Effector memory CD8-positive, alpha-beta T cell (primary cell): ENCODE results near the gene PPP1R7.
A peak's percentile ranks its signal among the peaks of the same experiment; 100 is the strongest.
"Not testable (repeated sequence)": the region's sequence is repeated elsewhere in the genome, so short reads cannot be mapped to it uniquely, and the experiment has no call there.

Source experiments
- ATAC-seq: fragments of 150-1000 bp; cut with Tn5 transposase; replicated peaks from 2 replicates; pipeline ENCODE4 v1.10.0; 2021; ENCODE audit warnings: mild to moderate bottlenecking, moderate library complexity
- DNase-seq, 3 experiments: peaks; one replicate each; pipeline ENCODE4 v3.0.0; 2021
- H3K27ac Mint-ChIP-seq, 2 donors: one replicate each; pipeline ENCODE4 v1.8.0; 2022; ENCODE audit warnings: mild to moderate bottlenecking in 2 of 2, mixed read lengths in 2 of 2, moderate library complexity in 2 of 2
- H3K27me3 Mint-ChIP-seq, 2 donors: one replicate each; pipeline ENCODE4 v1.8.0; 2022; ENCODE audit warnings: mixed read lengths in 2 of 2
- H3K36me3 Mint-ChIP-seq: one replicate; pipeline ENCODE4 v1.8.0; 2022; ENCODE audit warnings: mild to moderate bottlenecking, moderate library complexity, mixed read lengths; ENCODE audit not compliant: insufficient read depth
- H3K4me1 Mint-ChIP-seq, 2 donors: one replicate each; pipeline ENCODE4 v1.8.0; 2022; ENCODE audit warnings: low read depth in 2 of 2, mixed read lengths in 2 of 2
- H3K4me3 Mint-ChIP-seq, 2 donors: one replicate each; pipeline ENCODE4 v1.8.0; 2022; ENCODE audit warnings: mild to moderate bottlenecking in 2 of 2, mixed read lengths in 2 of 2, moderate library complexity in 2 of 2
- H3K9me3 Mint-ChIP-seq, 2 donors: one replicate each; pipeline ENCODE4 v1.8.0; 2022; ENCODE audit warnings: mixed read lengths in 2 of 2
- total RNA-seq, 9 experiments: gene quantifications; one replicate each; lab custom pipeline; 2026; lab: John Stamatoyannopoulos, UW

PPP1R7 gene, protein sequence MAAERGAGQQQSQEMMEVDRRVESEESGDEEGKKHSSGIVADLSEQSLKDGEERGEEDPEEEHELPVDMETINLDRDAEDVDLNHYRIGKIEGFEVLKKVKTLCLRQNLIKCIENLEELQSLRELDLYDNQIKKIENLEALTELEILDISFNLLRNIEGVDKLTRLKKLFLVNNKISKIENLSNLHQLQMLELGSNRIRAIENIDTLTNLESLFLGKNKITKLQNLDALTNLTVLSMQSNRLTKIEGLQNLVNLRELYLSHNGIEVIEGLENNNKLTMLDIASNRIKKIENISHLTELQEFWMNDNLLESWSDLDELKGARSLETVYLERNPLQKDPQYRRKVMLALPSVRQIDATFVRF
- total RNA-seq, result 41.2 to 89.8 (median 57.2) reads per million in 9 experiments

DNA sequence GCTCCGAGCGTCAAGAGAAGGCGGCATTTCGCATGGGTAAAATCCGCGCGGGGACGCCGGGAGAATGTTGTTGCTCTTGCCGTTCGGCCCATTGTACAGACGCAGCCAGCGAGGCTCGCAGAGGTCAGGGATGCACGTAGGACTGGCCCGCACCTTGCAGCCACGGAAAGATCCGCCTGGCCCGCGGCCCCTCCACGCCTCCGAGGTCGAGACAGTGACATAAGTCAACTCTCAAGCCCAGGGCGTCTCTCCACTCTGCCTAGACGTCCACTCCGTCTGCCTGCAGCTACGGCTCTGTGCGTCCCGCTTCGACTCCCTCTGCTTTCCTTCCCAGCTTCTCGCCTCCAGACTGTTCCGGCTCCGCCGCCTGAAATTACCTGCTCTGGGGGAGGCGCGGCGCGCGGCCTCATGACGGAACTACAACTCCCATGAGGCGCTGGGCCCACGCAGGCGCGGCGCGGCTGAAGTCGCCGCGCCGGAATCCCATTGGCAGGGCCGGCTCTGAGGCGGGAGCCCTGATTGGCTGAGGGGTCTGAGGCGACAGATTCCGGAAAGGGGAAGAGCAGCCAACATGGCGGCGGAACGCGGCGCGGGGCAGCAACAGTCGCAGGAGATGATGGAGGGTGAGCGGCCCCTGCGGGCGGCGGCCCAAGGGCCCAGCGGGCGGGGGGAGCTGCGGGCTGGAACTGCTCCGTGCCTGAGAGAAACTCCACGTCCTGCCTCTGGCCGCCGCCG is at the start of gene PPP1R7:
TSS of gene PPP1R7 (plus strand) at position 543 of the 735 bp plus-strand sequence. CDS start at position 572, 29 bp downstream.
- H3K9me3 Mint-ChIP-seq, result no peaks in the 10 kb centered on the region
- peak within 1 kb of the TSS; percentile 95 to 96 for H3K4me3 Mint-ChIP-seq
- no peaks in the 10 kb centered on the region for H3K27me3 Mint-ChIP-seq
- DNase-seq (peak; percentile 87 to 89 (median 89)), ATAC-seq (peak; percentile 78)
- H3K36me3 Mint-ChIP-seq, result peaks cover 21% of the 10 kb centered on the region
- H3K4me1 Mint-ChIP-seq, result peaks cover 30 to 42% of the 10 kb centered on the region in 2 donors
- peak within 1 kb of the TSS; percentile 90 to 95 for H3K27ac Mint-ChIP-seq

DNA sequence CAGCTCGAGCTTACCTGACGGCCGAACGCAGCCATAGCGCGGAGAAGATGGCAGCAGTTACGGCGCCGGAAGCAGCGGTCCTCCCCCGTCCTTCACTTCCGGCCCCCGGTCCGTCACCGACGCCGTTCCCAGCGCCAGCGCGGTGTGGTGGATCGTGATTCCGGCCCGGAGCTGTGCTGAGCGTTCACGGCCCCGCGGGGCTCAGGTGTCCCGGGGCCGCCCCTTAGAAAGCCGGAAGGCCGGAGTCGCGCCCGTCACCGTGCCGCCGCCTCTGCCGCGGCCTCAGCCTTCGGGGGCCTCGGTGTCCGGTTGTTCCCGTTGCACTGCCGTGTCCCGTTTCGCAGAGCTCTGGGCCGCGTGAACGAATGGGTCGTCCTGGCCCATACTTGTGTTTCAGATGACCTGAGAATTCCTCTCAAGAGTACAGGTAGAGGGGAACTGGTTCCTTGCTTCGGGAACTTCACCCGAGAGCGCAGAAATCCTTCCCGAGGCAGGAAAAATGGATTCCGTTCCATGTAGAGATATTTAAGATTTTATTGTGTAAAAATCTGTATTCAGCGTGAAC is 47.9 kb upstream of the PPP1R7 start, which contains the start of gene MTERF4:
TSS of gene MTERF4 (minus strand) at position 49 of the 565 bp plus-strand sequence. CDS start at position 35, 14 bp downstream.
- no peaks in the 10 kb centered on the region for H3K9me3 Mint-ChIP-seq
- DNase-seq (peak; percentile 82 to 85 (median 83)), ATAC-seq (peak; percentile 96)
- H3K27ac Mint-ChIP-seq, result peak within 1 kb of the TSS; percentile 95 to 96
- H3K4me1 Mint-ChIP-seq, result peaks cover 27 to 28% of the 10 kb centered on the region in 2 donors
- peaks cover 30% of the 10 kb centered on the region for H3K36me3 Mint-ChIP-seq
- peak within 1 kb of the TSS; percentile 93 to 94 for H3K4me3 Mint-ChIP-seq
- no peaks in the 10 kb centered on the region for H3K27me3 Mint-ChIP-seq

DNA sequence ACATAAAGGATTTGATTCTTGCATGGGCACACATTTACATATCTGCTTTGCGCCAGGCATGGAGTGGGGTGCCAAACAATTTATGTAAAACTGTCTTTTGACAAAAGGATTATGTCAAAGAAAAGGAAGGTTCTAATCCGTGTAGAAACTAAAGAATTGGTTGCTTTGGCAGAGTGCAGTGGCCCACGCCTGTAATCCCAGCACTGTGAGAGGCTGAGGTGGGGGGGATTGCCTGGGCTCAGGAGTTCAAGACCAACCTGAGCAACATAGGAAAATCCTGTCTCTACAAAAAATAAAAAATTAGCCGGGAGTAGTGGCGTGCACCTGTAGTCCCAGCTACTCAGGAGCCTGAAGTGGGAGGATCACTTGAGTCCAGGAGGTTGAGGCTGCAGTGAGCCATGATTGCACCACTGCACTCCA is 47.1 kb upstream of the PPP1R7 start:
- Mint-ChIP-seq H3K9me3 (no peaks in the 10 kb centered on the region), H3K27ac (peak overlapping the region; percentile 95 to 96), H3K4me3 (peak overlapping the region; percentile 93 to 94), H3K27me3 (no peaks in the 10 kb centered on the region), H3K4me1 (peaks cover 25 to 30% of the 10 kb centered on the region in 2 donors), H3K36me3 (peaks cover 29% of the 10 kb centered on the region)
- no peak for DNase-seq
- ATAC-seq, result no peak

DNA sequence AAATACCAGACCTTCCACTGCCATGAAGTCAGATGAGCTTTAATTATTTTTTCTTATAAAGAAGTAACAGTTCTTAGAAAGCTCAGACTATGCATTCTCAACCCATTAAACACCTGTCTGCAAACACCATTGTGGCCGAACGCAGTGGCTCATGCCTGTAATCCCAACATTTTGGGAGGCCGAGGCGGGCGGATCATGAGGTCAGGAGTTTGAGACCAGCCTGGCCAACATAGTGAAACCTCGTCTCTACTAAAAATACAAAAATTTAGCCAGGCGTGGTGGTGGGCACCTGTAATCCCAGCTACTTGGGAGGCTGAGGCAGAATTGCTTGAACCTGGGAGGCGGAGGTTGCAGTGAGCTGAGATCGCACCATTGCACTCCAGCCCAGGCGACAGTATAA is 45.7 kb upstream of the PPP1R7 start:
- DNase-seq, H3K27me3 Mint-ChIP-seq, H3K9me3 Mint-ChIP-seq, ATAC-seq, H3K27ac Mint-ChIP-seq, H3K4me3 Mint-ChIP-seq: not testable (repeated sequence)
- peaks cover 22% of the 10 kb centered on the region for H3K36me3 Mint-ChIP-seq
- H3K4me1 Mint-ChIP-seq, result peaks cover 27 to 37% of the 10 kb centered on the region in 2 donors

DNA sequence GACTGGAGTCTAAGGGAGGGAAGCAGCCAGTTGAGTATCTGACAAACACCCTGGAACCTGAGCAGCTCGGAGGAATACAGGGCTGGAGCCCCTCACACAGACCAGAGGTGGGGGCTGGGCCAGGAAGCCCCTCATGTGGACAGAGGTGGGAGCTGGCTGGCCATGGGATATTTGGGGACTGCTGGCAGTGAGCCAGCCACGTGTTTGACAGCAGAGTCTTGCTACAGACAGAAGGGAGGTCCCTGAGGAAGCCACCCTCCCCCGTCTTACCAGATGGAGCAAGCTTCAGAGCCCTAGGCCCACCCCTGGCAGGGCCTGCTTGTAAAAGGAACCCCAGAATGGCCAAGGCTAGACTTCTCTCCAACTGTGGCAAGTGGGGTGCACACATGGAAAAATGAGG is 44.6 kb upstream of the PPP1R7 start:
- Mint-ChIP-seq H3K4me3 (no peak overlapping the region), H3K27ac (no peak overlapping the region), H3K27me3 (no peaks in the 10 kb centered on the region), H3K9me3 (no peaks in the 10 kb centered on the region), H3K36me3 (peaks cover 20% of the 10 kb centered on the region), H3K4me1 (peaks cover 25 to 40% of the 10 kb centered on the region in 2 donors)
- DNase-seq, result no peak
- ATAC-seq, result no peak

DNA sequence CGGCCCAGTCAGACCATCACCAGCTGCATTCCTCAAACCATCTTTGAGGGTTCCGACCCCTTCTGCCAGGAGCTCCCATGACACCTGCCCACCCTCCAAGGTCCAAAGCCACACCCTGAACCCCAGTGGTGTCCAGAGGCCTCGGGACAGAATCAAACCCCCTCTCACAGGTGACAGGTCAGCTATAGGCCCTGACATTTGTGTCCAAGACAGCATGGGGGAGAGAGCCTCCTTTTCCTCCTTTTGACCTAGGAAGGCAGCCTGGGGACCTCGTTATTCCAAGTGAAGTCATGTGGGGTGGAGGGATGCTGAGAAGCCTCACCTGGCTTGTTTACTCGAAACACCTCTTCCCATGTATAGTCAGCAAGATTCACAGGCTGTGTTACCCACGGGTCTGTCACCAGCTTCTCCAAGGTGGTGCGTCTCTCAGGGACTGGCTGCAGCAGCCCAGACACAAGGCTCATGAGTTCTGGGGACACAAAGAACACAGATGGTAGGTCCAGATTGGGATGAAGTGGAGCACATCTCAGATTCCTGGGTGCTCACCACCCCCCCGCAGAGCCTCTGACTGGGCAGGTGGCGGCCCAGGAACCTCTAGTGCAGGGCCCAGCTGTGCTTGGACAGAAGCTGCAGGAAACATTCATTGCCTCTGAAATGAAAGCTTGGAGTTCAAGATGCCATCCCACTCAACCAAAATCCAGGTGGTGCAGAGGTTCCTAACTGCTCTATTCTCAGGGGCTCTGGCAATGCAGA is 43.1 kb upstream of the PPP1R7 start:
- H3K4me3 Mint-ChIP-seq, result no peak overlapping the region
- no peaks in the 10 kb centered on the region for H3K9me3 Mint-ChIP-seq
- ATAC-seq (no peak), DNase-seq (no peak)
- H3K4me1 Mint-ChIP-seq, result peaks cover 20 to 40% of the 10 kb centered on the region in 2 donors
- peaks cover 16% of the 10 kb centered on the region for H3K36me3 Mint-ChIP-seq
- no peaks in the 10 kb centered on the region for H3K27me3 Mint-ChIP-seq
- peak overlapping the region in 1 of 2 donors; percentile 95 for H3K27ac Mint-ChIP-seq

DNA sequence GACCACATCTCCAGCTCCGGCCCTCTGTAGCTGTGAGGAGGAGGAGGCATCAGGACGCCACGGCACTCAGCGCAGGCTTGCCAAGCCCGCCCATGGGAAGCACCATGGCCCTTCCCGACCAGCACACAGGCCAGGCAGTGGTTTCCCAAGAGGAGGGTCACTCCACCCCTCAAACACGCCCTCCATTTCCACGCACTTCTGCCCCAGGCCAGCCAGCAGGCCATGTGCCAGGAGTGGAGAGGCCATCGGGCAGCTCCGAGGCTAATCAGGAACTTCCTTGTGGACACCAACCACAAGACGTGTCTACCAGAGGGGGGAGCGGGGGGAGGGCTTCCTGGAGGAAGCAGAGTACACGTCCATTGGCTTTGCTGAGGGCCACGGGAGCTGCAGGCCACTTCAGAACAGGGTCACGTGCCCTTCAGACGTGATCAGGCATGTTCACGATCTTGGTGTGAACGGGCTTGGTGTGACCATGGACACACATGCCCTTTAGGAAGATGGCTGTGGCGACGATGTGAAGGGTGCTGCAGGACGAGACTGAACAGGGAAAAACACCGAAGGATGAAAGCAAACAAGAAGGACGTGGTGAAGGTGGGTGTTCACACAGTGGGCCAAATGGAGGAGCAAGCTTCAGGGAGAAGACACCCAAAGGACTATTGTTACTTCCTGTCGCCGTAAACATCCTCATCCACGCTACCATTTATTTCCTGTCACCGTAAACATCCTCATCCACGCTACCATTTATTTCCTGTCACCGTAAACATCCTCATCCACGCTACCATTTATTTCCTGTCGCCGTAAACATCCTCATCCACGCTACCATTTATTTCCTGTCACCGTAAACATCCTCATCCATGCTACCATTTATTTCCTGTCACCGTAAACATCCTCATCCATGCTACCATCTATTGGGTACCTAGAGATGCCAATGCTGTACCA is 41.7 kb upstream of the PPP1R7 start:
- H3K36me3 Mint-ChIP-seq, result peaks cover 9% of the 10 kb centered on the region
- peak overlapping the region; percentile 81 for H3K4me3 Mint-ChIP-seq
- ATAC-seq (peak; percentile 39), DNase-seq (peak in 1 of 3 experiments; percentile 41)
- H3K27me3 Mint-ChIP-seq, result no peaks in the 10 kb centered on the region
- H3K27ac Mint-ChIP-seq, result peak overlapping the region; percentile 87 to 95
- no peaks in the 10 kb centered on the region for H3K9me3 Mint-ChIP-seq
- peaks cover 23 to 43% of the 10 kb centered on the region in 2 donors for H3K4me1 Mint-ChIP-seq

DNA sequence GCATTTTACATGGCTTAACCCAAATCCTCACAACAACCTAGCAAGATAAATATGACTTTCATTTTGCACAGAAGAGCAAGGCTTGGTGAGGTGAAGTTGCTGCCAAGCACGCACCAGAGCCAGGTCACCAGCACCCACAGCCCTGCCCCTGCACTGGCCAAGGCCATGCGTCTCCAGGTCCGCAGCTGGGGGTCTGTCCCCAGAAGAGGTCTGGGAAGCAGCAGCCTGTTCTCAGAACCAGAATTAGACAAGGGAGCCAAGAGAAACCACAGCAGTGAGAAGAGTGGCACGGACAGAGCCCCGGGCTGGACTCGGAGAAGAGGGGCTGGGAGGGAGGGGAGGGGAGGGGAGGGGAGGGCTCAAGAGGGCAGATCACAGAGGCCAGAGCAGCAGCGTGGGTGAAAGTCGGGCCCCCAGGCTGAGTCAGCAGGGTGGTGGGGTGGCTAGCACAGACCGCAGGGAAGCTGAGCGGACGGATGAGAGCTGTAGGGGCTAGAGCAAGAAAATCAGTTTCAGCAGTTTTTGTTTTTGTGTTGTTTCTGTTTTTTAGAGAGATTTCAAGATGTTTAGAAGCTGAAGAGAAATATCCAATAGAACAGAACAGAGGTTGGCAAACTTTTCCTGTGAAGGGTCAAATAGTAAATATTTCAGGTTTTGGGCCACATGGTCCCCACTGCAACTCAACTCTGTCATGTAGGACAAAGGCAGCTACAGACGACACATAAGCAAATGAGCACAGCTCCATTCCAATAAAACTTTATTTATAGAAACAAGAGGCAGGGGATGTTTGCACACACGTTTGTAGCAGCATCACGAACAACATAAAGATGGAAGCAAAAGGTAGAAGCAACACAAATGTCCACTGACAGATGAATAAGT is 40.8 kb upstream of the PPP1R7 start:
- H3K4me3 Mint-ChIP-seq, result peak overlapping the region; percentile 81
- H3K4me1 Mint-ChIP-seq, result peaks cover 23 to 43% of the 10 kb centered on the region in 2 donors
- H3K27ac Mint-ChIP-seq, result peak overlapping the region; percentile 87 to 95
- H3K9me3 Mint-ChIP-seq, result no peaks in the 10 kb centered on the region
- no peak for DNase-seq
- no peaks in the 10 kb centered on the region for H3K27me3 Mint-ChIP-seq
- peak; percentile 42 for ATAC-seq
- H3K36me3 Mint-ChIP-seq, result peaks cover 4% of the 10 kb centered on the region

DNA sequence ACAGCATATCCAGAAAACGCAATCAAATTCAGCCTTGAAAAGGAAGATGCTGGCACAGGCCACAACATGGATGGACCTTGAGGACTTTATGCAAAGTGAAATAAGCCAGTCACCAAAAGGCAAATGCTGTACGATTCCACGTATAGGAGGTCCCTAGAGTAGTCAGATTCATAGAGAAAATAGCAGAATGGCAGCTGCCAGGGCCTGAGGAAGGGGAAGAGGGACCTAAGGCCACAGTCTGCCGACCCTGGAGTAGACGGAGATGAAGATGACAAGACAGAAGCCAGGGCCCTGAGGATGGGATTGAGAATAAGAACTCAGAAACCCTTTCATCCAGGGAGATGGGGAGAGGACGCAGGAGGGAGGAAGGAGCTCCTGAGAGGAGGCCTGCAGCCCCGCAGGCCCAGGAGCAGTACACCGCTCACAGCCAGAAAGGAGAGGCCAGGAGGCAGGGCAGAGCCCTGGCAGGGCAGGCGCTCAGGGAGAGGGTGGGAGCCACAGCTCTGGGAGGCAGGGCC is 40.1 kb upstream of the PPP1R7 start:
- no peak for ATAC-seq
- H3K4me1 Mint-ChIP-seq, result peaks cover 23 to 43% of the 10 kb centered on the region in 2 donors
- H3K36me3 Mint-ChIP-seq, result peaks cover 4% of the 10 kb centered on the region
- no peaks in the 10 kb centered on the region for H3K27me3 Mint-ChIP-seq
- H3K9me3 Mint-ChIP-seq, result no peaks in the 10 kb centered on the region
- H3K27ac Mint-ChIP-seq, result peak overlapping the region; percentile 87 to 95
- peak overlapping the region; percentile 81 for H3K4me3 Mint-ChIP-seq
- no peak for DNase-seq

DNA sequence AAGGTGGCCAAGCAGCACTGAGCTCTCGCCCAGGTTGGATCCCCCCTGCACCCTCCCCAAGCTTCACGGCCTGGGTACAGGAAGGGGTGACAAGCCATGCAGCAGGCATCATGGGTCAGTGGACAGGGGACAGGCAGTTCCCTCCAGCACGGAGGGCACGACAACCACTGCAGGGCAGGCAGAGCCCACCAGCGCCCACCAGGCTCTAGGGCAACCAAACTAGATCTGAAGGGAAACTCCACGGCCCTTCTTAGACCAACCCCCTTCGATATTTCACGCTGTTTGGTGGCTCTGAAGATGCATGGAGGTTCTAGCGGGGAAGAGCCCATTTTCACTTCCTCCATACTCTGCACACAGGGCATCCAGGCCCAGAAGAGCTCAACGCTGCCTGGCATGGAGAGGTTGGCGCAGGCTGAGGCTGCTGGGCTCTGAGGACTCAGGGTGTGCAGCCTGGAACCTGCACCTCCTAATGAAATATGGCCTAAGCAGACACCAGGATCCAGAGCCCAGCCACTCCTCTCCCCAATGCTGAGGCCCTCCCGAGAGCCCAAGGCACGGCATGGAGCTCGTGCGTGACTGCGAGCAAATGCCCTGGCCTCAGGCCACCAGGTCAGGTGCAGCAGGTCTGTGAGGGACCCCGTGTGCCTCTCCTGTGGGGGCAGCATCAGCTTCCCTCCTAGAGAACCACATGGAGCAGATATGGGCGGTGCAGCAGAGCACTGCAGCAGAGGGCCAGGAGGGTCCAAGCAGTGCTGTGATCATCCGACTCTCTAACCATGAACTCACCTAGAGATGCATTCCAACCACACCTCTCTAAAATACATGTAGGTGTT is 39.4 kb upstream of the PPP1R7 start:
- peak overlapping the region; percentile 87 to 95 for H3K27ac Mint-ChIP-seq
- DNase-seq (no peak), ATAC-seq (peak; percentile 20)
- peak overlapping the region; percentile 81 for H3K4me3 Mint-ChIP-seq
- peaks cover 23 to 43% of the 10 kb centered on the region in 2 donors for H3K4me1 Mint-ChIP-seq
- no peaks in the 10 kb centered on the region for H3K27me3 Mint-ChIP-seq
- H3K9me3 Mint-ChIP-seq, result no peaks in the 10 kb centered on the region
- peaks cover 4% of the 10 kb centered on the region for H3K36me3 Mint-ChIP-seq
